Measurements from ENCODE around the gene UPB1.

The UPB1 gene

GRCh38 chr22:24463071-24463760 is 31.9 kb upstream of the UPB1 start:
- Histone ChIP-seq H3K27me3 (ENCODE audit: control insufficient read depth, insufficient read depth, low read length) (no peaks in the 10 kb centered on the region), H3K9me3 (replicated peaks; ENCODE audit: low read length) (no peaks in the 10 kb centered on the region), H3K9ac (ENCODE audit: low read depth, low read length) (no peak overlapping the region), H3K4me2 (ENCODE audit: low read length) (no peak overlapping the region), H3K4me1 (ENCODE audit: control insufficient read depth, insufficient read depth, low read length) (peaks cover 13% of the 10 kb centered on the region), H3K4me3 (ENCODE audit: low read length) (no peak overlapping the region), H3K36me3 (ENCODE audit: insufficient read depth, low read length) (no peaks in the 10 kb centered on the region)

- Histone ChIP-seq H3K4me3 (ENCODE audit: low read length) (no peak overlapping the region), H3K4me1 (ENCODE audit: control insufficient read depth, insufficient read depth, low read length) (peaks cover 13% of the 10 kb centered on the region), H3K4me2 (ENCODE audit: low read length) (no peak overlapping the region), H3K27me3 (ENCODE audit: control insufficient read depth, insufficient read depth, low read length) (no peaks in the 10 kb centered on the region), H3K9ac (ENCODE audit: low read depth, low read length) (no peak overlapping the region), H3K9me3 (replicated peaks; ENCODE audit: low read length) (no peaks in the 10 kb centered on the region), H3K36me3 (ENCODE audit: insufficient read depth, low read length) (no peaks in the 10 kb centered on the region)
Observed at GRCh38 chr22:24465566-24465965, 29.6 kb upstream of the UPB1 start.

GRCh38 chr22:24465975-24466374 is 29.2 kb upstream of the UPB1 start:
- H3K36me3 ChIP-seq (ENCODE audit: insufficient read depth, low read length): no peaks in the 10 kb centered on the region
- no peak overlapping the region for H3K9ac ChIP-seq (ENCODE audit: low read depth, low read length)
- no peak overlapping the region for H3K4me2 ChIP-seq (ENCODE audit: low read length)
- H3K27me3 ChIP-seq (ENCODE audit: control insufficient read depth, insufficient read depth, low read length): no peaks in the 10 kb centered on the region
- H3K4me1 ChIP-seq (ENCODE audit: control insufficient read depth, insufficient read depth, low read length): peaks cover 13% of the 10 kb centered on the region
- H3K4me3 ChIP-seq (ENCODE audit: low read length): no peak overlapping the region
- no peaks in the 10 kb centered on the region for H3K9me3 ChIP-seq (replicated peaks; ENCODE audit: low read length)

GRCh38 chr22:24466716-24467328 is 28.3 kb upstream of the UPB1 start:
- Histone ChIP-seq H3K27me3 (ENCODE audit: control insufficient read depth, insufficient read depth, low read length) (no peaks in the 10 kb centered on the region), H3K4me1 (ENCODE audit: control insufficient read depth, insufficient read depth, low read length) (peaks cover 13% of the 10 kb centered on the region), H3K4me3 (ENCODE audit: low read length) (peak overlapping the region; percentile 50), H3K36me3 (ENCODE audit: insufficient read depth, low read length) (no peaks in the 10 kb centered on the region), H3K4me2 (ENCODE audit: low read length) (peak overlapping the region; percentile 64), H3K9me3 (replicated peaks; ENCODE audit: low read length) (no peaks in the 10 kb centered on the region), H3K9ac (ENCODE audit: low read depth, low read length) (peak overlapping the region; percentile 11)

GRCh38 chr22:24467340-24467739 is 27.8 kb upstream of the UPB1 start:
- Histone ChIP-seq H3K4me1 (ENCODE audit: control insufficient read depth, insufficient read depth, low read length) (peaks cover 13% of the 10 kb centered on the region), H3K4me2 (ENCODE audit: low read length) (peak overlapping the region; percentile 64), H3K4me3 (ENCODE audit: low read length) (no peak overlapping the region), H3K36me3 (ENCODE audit: insufficient read depth, low read length) (no peaks in the 10 kb centered on the region), H3K9me3 (replicated peaks; ENCODE audit: low read length) (no peaks in the 10 kb centered on the region), H3K9ac (ENCODE audit: low read depth, low read length) (no peak overlapping the region), H3K27me3 (ENCODE audit: control insufficient read depth, insufficient read depth, low read length) (no peaks in the 10 kb centered on the region)

GRCh38 chr22:24471570-24471969 is 23.6 kb upstream of the UPB1 start:
- H3K4me3 ChIP-seq (ENCODE audit: low read length): no peak overlapping the region
- no peaks in the 10 kb centered on the region for H3K27me3 ChIP-seq (ENCODE audit: control insufficient read depth, insufficient read depth, low read length)
- no peaks in the 10 kb centered on the region for H3K36me3 ChIP-seq (ENCODE audit: insufficient read depth, low read length)
- no peak overlapping the region for H3K4me2 ChIP-seq (ENCODE audit: low read length)
- no peak overlapping the region for H3K9ac ChIP-seq (ENCODE audit: low read depth, low read length)
- no peaks in the 10 kb centered on the region for H3K9me3 ChIP-seq (replicated peaks; ENCODE audit: low read length)
- H3K4me1 ChIP-seq (ENCODE audit: control insufficient read depth, insufficient read depth, low read length): peaks cover 24% of the 10 kb centered on the region

- Histone ChIP-seq H3K36me3 (ENCODE audit: insufficient read depth, low read length) (no peaks in the 10 kb centered on the region), H3K9me3 (replicated peaks; ENCODE audit: low read length) (no peaks in the 10 kb centered on the region), H3K9ac (ENCODE audit: low read depth, low read length) (no peak overlapping the region), H3K4me2 (ENCODE audit: low read length) (no peak overlapping the region), H3K27me3 (ENCODE audit: control insufficient read depth, insufficient read depth, low read length) (no peaks in the 10 kb centered on the region), H3K4me1 (ENCODE audit: control insufficient read depth, insufficient read depth, low read length) (peaks cover 16% of the 10 kb centered on the region), H3K4me3 (ENCODE audit: low read length) (no peak overlapping the region)
Observed at GRCh38 chr22:24473284-24473683, 21.8 kb upstream of the UPB1 start.

GRCh38 chr22:24474221-24474620 is 20.9 kb upstream of the UPB1 start:
- Histone ChIP-seq H3K4me2 (ENCODE audit: low read length) (peak overlapping the region; percentile 33), H3K4me3 (ENCODE audit: low read length) (no peak overlapping the region), H3K9me3 (replicated peaks; ENCODE audit: low read length) (no peaks in the 10 kb centered on the region), H3K27me3 (ENCODE audit: control insufficient read depth, insufficient read depth, low read length) (no peaks in the 10 kb centered on the region), H3K9ac (ENCODE audit: low read depth, low read length) (peak overlapping the region; percentile 64), H3K4me1 (ENCODE audit: control insufficient read depth, insufficient read depth, low read length) (peaks cover 16% of the 10 kb centered on the region), H3K36me3 (ENCODE audit: insufficient read depth, low read length) (no peaks in the 10 kb centered on the region)

- Histone ChIP-seq H3K9me3 (replicated peaks; ENCODE audit: low read length) (no peaks in the 10 kb centered on the region), H3K27me3 (ENCODE audit: control insufficient read depth, insufficient read depth, low read length) (no peaks in the 10 kb centered on the region), H3K9ac (ENCODE audit: low read depth, low read length) (no peak overlapping the region), H3K4me3 (ENCODE audit: low read length) (no peak overlapping the region), H3K4me2 (ENCODE audit: low read length) (no peak overlapping the region), H3K36me3 (ENCODE audit: insufficient read depth, low read length) (no peaks in the 10 kb centered on the region), H3K4me1 (ENCODE audit: control insufficient read depth, insufficient read depth, low read length) (peaks cover 16% of the 10 kb centered on the region)
Observed at GRCh38 chr22:24474649-24475255, 20.4 kb upstream of the UPB1 start.

- Histone ChIP-seq H3K27me3 (ENCODE audit: control insufficient read depth, insufficient read depth, low read length) (peaks cover 5% of the 10 kb centered on the region), H3K4me1 (ENCODE audit: control insufficient read depth, insufficient read depth, low read length) (peaks cover 6% of the 10 kb centered on the region), H3K9ac (ENCODE audit: low read depth, low read length) (no peak overlapping the region), H3K4me2 (ENCODE audit: low read length) (no peak overlapping the region), H3K36me3 (ENCODE audit: insufficient read depth, low read length) (no peaks in the 10 kb centered on the region), H3K4me3 (ENCODE audit: low read length) (no peak overlapping the region), H3K9me3 (replicated peaks; ENCODE audit: low read length) (no peaks in the 10 kb centered on the region)
Observed at GRCh38 chr22:24481641-24482040, 13.5 kb upstream of the UPB1 start.

- Histone ChIP-seq H3K4me1 (ENCODE audit: control insufficient read depth, insufficient read depth, low read length) (peaks cover 11% of the 10 kb centered on the region), H3K27me3 (ENCODE audit: control insufficient read depth, insufficient read depth, low read length) (peaks cover 5% of the 10 kb centered on the region), H3K4me2 (ENCODE audit: low read length) (no peak overlapping the region), H3K36me3 (ENCODE audit: insufficient read depth, low read length) (no peaks in the 10 kb centered on the region), H3K4me3 (ENCODE audit: low read length) (no peak overlapping the region), H3K9ac (ENCODE audit: low read depth, low read length) (no peak overlapping the region), H3K9me3 (replicated peaks; ENCODE audit: low read length) (no peaks in the 10 kb centered on the region)
Observed at GRCh38 chr22:24482575-24482974, 12.6 kb upstream of the UPB1 start.

- Histone ChIP-seq H3K4me2 (ENCODE audit: low read length) (no peak overlapping the region), H3K27me3 (ENCODE audit: control insufficient read depth, insufficient read depth, low read length) (peaks cover 5% of the 10 kb centered on the region), H3K4me3 (ENCODE audit: low read length) (no peak overlapping the region), H3K4me1 (ENCODE audit: control insufficient read depth, insufficient read depth, low read length) (peaks cover 11% of the 10 kb centered on the region), H3K9me3 (replicated peaks; ENCODE audit: low read length) (no peaks in the 10 kb centered on the region), H3K36me3 (ENCODE audit: insufficient read depth, low read length) (no peaks in the 10 kb centered on the region), H3K9ac (ENCODE audit: low read depth, low read length) (no peak overlapping the region)
Observed at GRCh38 chr22:24482998-24483397, 12.1 kb upstream of the UPB1 start.
